Tibial nerve (tissue), 4 donors: ENCODE data around the gene RAB35.

ENCODE experiments used
- CTCF ChIP-seq, 5 experiments: fragments of 200-600 bp in 3 of 5; fragments of 450-650 bp in 2 of 5; sonication (generic) in 3 of 5; IDR thresholded peaks; one replicate each; pipeline ENCODE4 v1.5.1; 2016 to 2019; ENCODE audit warnings: antibody characterized with exemption in 5 of 5, mild to moderate bottlenecking in 3 of 5, moderate library complexity in 2 of 5
- EP300 ChIP-seq, 2 donors: sonication (generic); formaldehyde crosslinking; IDR thresholded peaks; one replicate each; pipeline ENCODE4 v1.6.1; 2017; ENCODE audit warnings: antibody characterized with exemption in 2 of 2, mild to moderate bottlenecking in 1 of 2

GRCh38 chr12:120121766-120122293, 5.3 kb upstream of the RAB35 start:
- no peak for TF ChIP-seq CTCF (IDR thresholded peaks at IDR 0.05)
- TF ChIP-seq EP300 (IDR thresholded peaks at IDR 0.05) = no peak
